NOMO-1 treated with dmso at 0.1 percent for 144 hours (cell line): ENCODE data around the gene B4GALNT4.
"Not testable (repeated sequence)": the region's sequence is repeated elsewhere in the genome, so short reads cannot be mapped to it uniquely, and the experiment has no call there.

Experiments
- DNase-seq: peaks from one replicate; lab custom pipeline; 2025; ENCODE audit not compliant: unreplicated experiment; lab: John Stamatoyannopoulos, UW

Gene B4GALNT4

GRCh38 chr11:418343-419247, 49.3 kb downstream of the B4GALNT4 start:
- no peak for DNase-seq

- no peak for DNase-seq
These were observed 50.1 kb downstream of the B4GALNT4 start for GRCh38 chr11:419248-420005.

- no peak for DNase-seq
These were observed 51.0 kb downstream of the B4GALNT4 start for GRCh38 chr11:420054-420910.

GRCh38 chr11:420911-421321, 51.6 kb downstream of the B4GALNT4 start:
- DNase-seq = no peak

- DNase-seq = no peak
These were observed 53.0 kb downstream of the B4GALNT4 start for GRCh38 chr11:422249-422656.

- DNase-seq = no peak
These were observed 54.9 kb downstream of the B4GALNT4 start for GRCh38 chr11:424232-424631.

GRCh38 chr11:424766-425165, 55.5 kb downstream of the B4GALNT4 start:
- not testable (repeated sequence) for DNase-seq

GRCh38 chr11:425301-425700, 56.0 kb downstream of the B4GALNT4 start:
- DNase-seq = no peak

GRCh38 chr11:426851-427250, 57.6 kb downstream of the B4GALNT4 start:
- no peak for DNase-seq

GRCh38 chr11:428295-428694, 59.0 kb downstream of the B4GALNT4 start:
- DNase-seq = no peak

- DNase-seq = no peak
These were observed 60.1 kb downstream of the B4GALNT4 start for GRCh38 chr11:429391-429790.

GRCh38 chr11:429931-430456, 60.7 kb downstream of the B4GALNT4 start:
- DNase-seq = no peak
